Astrocyte (in vitro differentiated cells and primary cell): Measurements from ENCODE around the gene APLNR.

Source experiments
- EZH2 ChIP-seq: IDR thresholded peaks from 2 replicates; pipeline ENCODE4 v1.6.1; 2012; ENCODE audit warnings: mild to moderate bottlenecking, low read length, inconsistent platforms; ENCODE audit not compliant: insufficient read depth
- TF ChIP-seq, protein P1 (sequence below): IDR thresholded peaks from 2 replicates; pipeline ENCODE4 v1.5.1; 2011; ENCODE audit warnings: low read depth, mild to moderate bottlenecking, inconsistent platforms, low read length, moderate library complexity; ENCODE audit not compliant: insufficient read depth

DNA sequence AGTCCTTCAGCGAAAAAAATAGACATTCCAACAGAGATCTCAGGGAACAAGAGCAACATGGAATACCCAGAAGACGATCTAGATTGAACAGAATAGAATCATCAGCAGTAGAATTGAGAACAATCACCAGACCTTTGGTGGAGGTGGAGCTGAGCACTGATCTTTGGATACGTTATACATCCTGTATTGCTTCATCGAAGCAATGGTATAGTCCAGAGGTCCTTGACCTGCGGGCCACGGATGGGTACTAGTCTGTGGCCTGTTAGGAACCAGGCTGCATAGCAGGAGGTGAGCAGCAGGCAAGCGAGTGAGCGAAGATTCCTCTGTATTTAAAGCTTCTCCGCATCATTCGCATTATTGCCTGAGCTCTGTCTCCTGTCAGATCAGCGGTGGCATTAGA, 37.7 kb downstream of the APLNR start:
- TF ChIP-seq, protein P1, sequence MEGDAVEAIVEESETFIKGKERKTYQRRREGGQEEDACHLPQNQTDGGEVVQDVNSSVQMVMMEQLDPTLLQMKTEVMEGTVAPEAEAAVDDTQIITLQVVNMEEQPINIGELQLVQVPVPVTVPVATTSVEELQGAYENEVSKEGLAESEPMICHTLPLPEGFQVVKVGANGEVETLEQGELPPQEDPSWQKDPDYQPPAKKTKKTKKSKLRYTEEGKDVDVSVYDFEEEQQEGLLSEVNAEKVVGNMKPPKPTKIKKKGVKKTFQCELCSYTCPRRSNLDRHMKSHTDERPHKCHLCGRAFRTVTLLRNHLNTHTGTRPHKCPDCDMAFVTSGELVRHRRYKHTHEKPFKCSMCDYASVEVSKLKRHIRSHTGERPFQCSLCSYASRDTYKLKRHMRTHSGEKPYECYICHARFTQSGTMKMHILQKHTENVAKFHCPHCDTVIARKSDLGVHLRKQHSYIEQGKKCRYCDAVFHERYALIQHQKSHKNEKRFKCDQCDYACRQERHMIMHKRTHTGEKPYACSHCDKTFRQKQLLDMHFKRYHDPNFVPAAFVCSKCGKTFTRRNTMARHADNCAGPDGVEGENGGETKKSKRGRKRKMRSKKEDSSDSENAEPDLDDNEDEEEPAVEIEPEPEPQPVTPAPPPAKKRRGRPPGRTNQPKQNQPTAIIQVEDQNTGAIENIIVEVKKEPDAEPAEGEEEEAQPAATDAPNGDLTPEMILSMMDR, result no peak
- TF ChIP-seq EZH2, result no peak
